SK-N-SH (cell line): ENCODE measurements around the gene SERTAD2. TPM values are rescaled to one million over a fixed set of nuclear protein-coding genes. Genes with fewer than 3 reads are reported as not detected.

ENCODE experiments used
- CTCF ChIA-PET: fragments of 300-600, 350-600 bp; formaldehyde crosslinking; extraction: SDS; loops from one replicate; lab custom pipeline; 2021; lab: Yijun Ruan, JAX
- POLR2A ChIA-PET: fragments of 350-600 bp; sonication (Branson Sonifier 250); formaldehyde crosslinking; extraction: SDS; loops from one replicate; lab custom pipeline; 2020; ENCODE audit warnings: antibody characterized with exemption, inconsistent platforms; lab: Yijun Ruan, JAX
- DNase-seq: peaks from one replicate; pipeline ENCODE4 v3.0.0; 2012
- H2AFZ ChIP-seq: fragments of 200-600 bp; sonication (generic); 2 replicates; pipeline ENCODE4 v1.8.1; 2016; ENCODE audit warnings: antibody characterized with exemption, mild to moderate bottlenecking, low read depth
- H3F3A ChIP-seq: fragments of 200-600 bp; sonication (generic); replicated peaks from 2 replicates; pipeline ENCODE3; 2016; ENCODE audit warnings: antibody characterized with exemption, mild to moderate bottlenecking; ENCODE audit not compliant: insufficient read depth
- H3K27ac ChIP-seq, 2 experiments: fragments of 200-500 bp in 1 of 2; fragments of 200-600 bp in 1 of 2; sonication (Bioruptor generic) in 1 of 2; sonication (generic), shearing (Covaris generic) in 1 of 2; 2 replicates each; pipeline versions ENCODE4 v1.5.1 to v1.6.1; 2014 to 2016; ENCODE audit warnings: low read depth in 2 of 2, inconsistent platforms in 1 of 2, low read length in 1 of 2, mild to moderate bottlenecking in 1 of 2, mixed read lengths in 1 of 2
- H3K27me3 ChIP-seq: fragments of 200-600 bp; sonication (generic), shearing (Covaris generic); 2 replicates; pipeline ENCODE4 v1.6.1; 2016; ENCODE audit warnings: mixed run types; ENCODE audit not compliant: insufficient read depth
- H3K36me3 ChIP-seq, 2 experiments: fragments of 200-500 bp in 1 of 2; fragments of 200-600 bp in 1 of 2; sonication (Bioruptor generic) in 1 of 2; sonication (generic) in 1 of 2; replicated peaks in 1 of 2; 2 replicates each; pipeline versions ENCODE3 to v1.5.1; 2014 to 2016; ENCODE audit warnings: low read length in 1 of 2, mild to moderate bottlenecking in 1 of 2; ENCODE audit not compliant: insufficient read depth in 2 of 2, control insufficient read depth in 1 of 2
- H3K4me1 ChIP-seq, 2 experiments: fragments of 200-500 bp in 1 of 2; fragments of 200-600 bp in 1 of 2; sonication (Bioruptor generic) in 1 of 2; sonication (generic), shearing (Covaris generic) in 1 of 2; 2 replicates each; pipeline versions ENCODE4 v1.5.1 to v1.6.1; 2014 to 2016; ENCODE audit warnings: low read depth in 1 of 2, low read length in 1 of 2, mixed run types in 1 of 2; ENCODE audit not compliant: insufficient read depth in 2 of 2, control insufficient read depth in 1 of 2
- H3K4me2 ChIP-seq: fragments of 200-600 bp; sonication (generic), shearing (Covaris generic); 2 replicates; pipeline ENCODE4 v1.6.1; 2017; ENCODE audit warnings: mixed run types
- H3K4me3 ChIP-seq, 2 experiments: fragments of 200-500 bp in 1 of 2; fragments of 200-600 bp in 1 of 2; sonication (Bioruptor generic) in 1 of 2; sonication (generic), shearing (Covaris generic) in 1 of 2; 2 replicates each; pipeline versions ENCODE4 v1.5.1 to v1.8.1; 2014 to 2016; ENCODE audit warnings: low read depth in 2 of 2, inconsistent platforms in 1 of 2, low read length in 1 of 2, mild to moderate bottlenecking in 1 of 2, mixed read lengths in 1 of 2, moderate library complexity in 1 of 2
- H3K79me2 ChIP-seq: fragments of 200-600 bp; sonication (generic); 2 replicates; pipeline ENCODE4 v1.8.1; 2017; ENCODE audit warnings: mild to moderate bottlenecking; ENCODE audit not compliant: insufficient read depth
- H3K9ac ChIP-seq: fragments of 200-600 bp; sonication (generic); 2 replicates; pipeline ENCODE4 v1.6.1; 2017; ENCODE audit warnings: mixed run types
- H3K9me2 ChIP-seq: fragments of 200-600 bp; sonication (generic); 2 replicates; pipeline ENCODE4 v1.6.1; 2017; ENCODE audit warnings: mixed run types
- H3K9me3 ChIP-seq: fragments of 200-600 bp; sonication (generic); 2 replicates; pipeline ENCODE4 v1.6.1; 2017; ENCODE audit warnings: mixed run types, mild to moderate bottlenecking, moderate library complexity
- H4K20me1 ChIP-seq: fragments of 200-600 bp; sonication (generic); 2 replicates; pipeline ENCODE4 v1.6.1; 2017; ENCODE audit warnings: mild to moderate bottlenecking, mixed run types; ENCODE audit not compliant: insufficient read depth
- ELF1 ChIP-seq: IDR thresholded peaks from 2 replicates; pipeline ENCODE4 v1.4.0; 2012
- EZH2phosphoT487 ChIP-seq: fragments of 200-600 bp; sonication (generic); IDR thresholded peaks from 2 replicates; pipeline ENCODE4 v1.6.1; 2017; ENCODE audit warnings: low read depth, mixed run types, mild to moderate bottlenecking, antibody characterized with exemption, moderate library complexity, borderline replicate concordance
- FOSL2 ChIP-seq: IDR thresholded peaks from 2 replicates; pipeline ENCODE4 v1.4.0; 2012; ENCODE audit warnings: low read depth, mild to moderate bottlenecking, moderate library complexity, borderline replicate concordance
- FOXJ3 ChIP-seq: sonication (generic); formaldehyde crosslinking; IDR thresholded peaks from 2 replicates; pipeline ENCODE4 v1.5.1; 2020; ENCODE audit warnings: mild to moderate bottlenecking, missing genetic modification reagents
- MEF2A ChIP-seq: IDR thresholded peaks from 2 replicates; pipeline ENCODE4 v1.4.0; 2012; ENCODE audit warnings: low read depth, borderline replicate concordance
- NRF1 ChIP-seq: IDR thresholded peaks from 2 replicates; pipeline ENCODE4 v1.6.1; 2012; ENCODE audit warnings: low read depth, mild to moderate bottlenecking, low read length
- POLR2AphosphoS5 ChIP-seq: IDR thresholded peaks from 2 replicates; pipeline ENCODE4 v1.6.1; 2012; ENCODE audit warnings: low read depth, low read length
- SIN3A ChIP-seq: IDR thresholded peaks from 2 replicates; pipeline ENCODE4 v1.6.1; 2012; ENCODE audit warnings: low read depth, mild to moderate bottlenecking, low read length, moderate library complexity, borderline replicate concordance
- SMC3 ChIP-seq: IDR thresholded peaks from 2 replicates; pipeline ENCODE4 v1.6.1; 2012; ENCODE audit warnings: low read depth, low read length, improper control_type of control experiment
- TEAD4 ChIP-seq: IDR thresholded peaks from 2 replicates; pipeline ENCODE4 v1.4.0; 2012; ENCODE audit warnings: mild to moderate bottlenecking, borderline replicate concordance; ENCODE audit not compliant: insufficient read depth
- WGBS: methylation state at CpG from one replicate; pipeline ENCODE4 v1.1.6; 2017; ENCODE audit warnings: low lambda C conversion rate; 5-methylcytosine and 5-hydroxymethylcytosine counted together
- polyA plus RNA-seq, 3 experiments: library from polyadenylated mRNA; depleted of rRNA; stranded (reverse); fragments of >200 nt; gene quantifications; 2 replicates each; pipeline ENCODE4 v1.2.3, GENCODE V29; 2012
- TF ChIP-seq, protein P1 (sequence below): IDR thresholded peaks from 2 replicates; pipeline ENCODE4; 2012
- TF ChIP-seq, protein P2 (sequence below): fragments of 200-600 bp; sonication (generic); IDR thresholded peaks from 2 replicates; pipeline ENCODE4 v1.6.1; 2017; ENCODE audit warnings: antibody characterized with exemption, mild to moderate bottlenecking, moderate library complexity
- TF ChIP-seq, protein P3 (sequence below): IDR thresholded peaks from 2 replicates; pipeline ENCODE4 v1.4.0; 2012; ENCODE audit warnings: low read depth

The SERTAD2 gene
- polyA plus RNA-seq, 1 of the 3 experiments (the other 2 are of a cell fraction) = 9.1 TPM

DNA sequence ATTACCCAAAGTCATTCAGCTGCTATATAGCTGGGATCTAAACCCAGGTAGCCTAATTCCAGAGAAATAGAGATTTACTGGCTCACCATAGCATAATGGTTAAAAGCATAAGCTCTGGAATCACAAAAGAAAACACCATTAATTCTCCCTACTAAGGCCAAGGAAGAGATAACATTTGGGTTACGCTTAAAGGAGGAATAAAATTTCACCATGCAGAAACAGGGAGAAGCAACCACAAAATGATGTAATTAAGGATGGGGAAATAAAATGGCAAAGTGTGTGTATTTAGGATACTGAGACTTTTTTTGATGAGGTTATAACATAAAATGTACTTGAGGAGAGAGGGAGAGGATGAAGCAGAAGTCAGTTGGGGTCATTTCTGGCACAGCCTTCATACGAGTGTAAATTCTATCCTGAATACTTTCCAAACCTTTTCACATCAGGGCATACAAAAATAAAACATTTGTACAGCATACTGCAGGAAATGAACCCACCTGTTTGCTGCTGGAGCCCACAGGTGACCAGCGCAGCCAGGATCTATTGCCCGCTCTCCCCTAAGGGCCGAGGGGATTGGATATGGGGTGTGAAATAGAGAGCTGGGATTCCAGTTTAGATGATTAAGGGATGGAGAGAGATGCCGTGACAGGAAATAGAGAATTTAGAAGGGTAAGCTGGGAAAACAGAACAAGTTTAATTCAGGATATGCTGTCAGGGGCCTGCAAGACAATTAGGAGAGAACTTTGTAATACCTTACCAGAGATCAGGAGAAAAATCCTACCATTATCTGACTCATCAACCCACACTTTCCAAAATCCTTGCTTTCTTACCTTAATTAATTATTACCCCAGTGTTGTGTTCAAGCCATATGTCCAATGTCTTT is 43.8 kb upstream of the SERTAD2 start:
- no peaks in the 10 kb centered on the region for H4K20me1 ChIP-seq
- DNase-seq = no peak
- H3F3A ChIP-seq = peaks cover 17% of the 10 kb centered on the region
- no peak overlapping the region for H3K9ac ChIP-seq
- H3K36me3 ChIP-seq = no peaks in the 10 kb centered on the region
- peaks cover 0 to 15% of the 10 kb centered on the region in 2 experiments; a peak in 2 of 4 replicates for H3K4me1 ChIP-seq
- H3K4me2 ChIP-seq = 0 out of 2 replicates have a peak overlapping the region, but pooled peaks have one; percentile 24
- no peaks in the 10 kb centered on the region for H3K9me2 ChIP-seq
- POLR2A ChIA-PET = no interaction called here
- H2AFZ ChIP-seq = no peak overlapping the region
- H3K9me3 ChIP-seq = no peaks in the 10 kb centered on the region
- CTCF ChIA-PET = interaction anchor here (0.9 to 1.3 kb wide), 3 partner anchors 18 to 51 kb away, joined by 3 to 4 read pairs (median 3); no protein-coding TSS in a partner anchor
- peak overlapping the region in 1 of 2 experiments; percentile 80; a peak in 2 of 4 replicates for H3K27ac ChIP-seq
- peaks cover 8% of the 10 kb centered on the region; the same call in 1 of the 2 replicates for H3K79me2 ChIP-seq
- no peaks in the 10 kb centered on the region for H3K27me3 ChIP-seq
- 96% methylated on average over 6 of the region's 6 CpGs for WGBS
- no peak overlapping the region for H3K4me3 ChIP-seq
- no peak for TF ChIP-seq POLR2AphosphoS5
- TF ChIP-seq, protein P1, sequence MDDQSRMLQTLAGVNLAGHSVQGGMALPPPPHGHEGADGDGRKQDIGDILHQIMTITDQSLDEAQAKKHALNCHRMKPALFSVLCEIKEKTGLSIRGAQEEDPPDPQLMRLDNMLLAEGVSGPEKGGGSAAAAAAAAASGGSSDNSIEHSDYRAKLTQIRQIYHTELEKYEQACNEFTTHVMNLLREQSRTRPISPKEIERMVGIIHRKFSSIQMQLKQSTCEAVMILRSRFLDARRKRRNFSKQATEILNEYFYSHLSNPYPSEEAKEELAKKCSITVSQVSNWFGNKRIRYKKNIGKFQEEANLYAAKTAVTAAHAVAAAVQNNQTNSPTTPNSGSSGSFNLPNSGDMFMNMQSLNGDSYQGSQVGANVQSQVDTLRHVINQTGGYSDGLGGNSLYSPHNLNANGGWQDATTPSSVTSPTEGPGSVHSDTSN = no peak
- no peak for TF ChIP-seq NRF1
- TF ChIP-seq FOXJ3 (CRISPR knock-in tag) = no peak
- TF ChIP-seq SMC3 = no peak
- TF ChIP-seq ELF1 = no peak
- no peak for TF ChIP-seq TEAD4
- no peak for TF ChIP-seq SIN3A
- TF ChIP-seq, protein P2, sequence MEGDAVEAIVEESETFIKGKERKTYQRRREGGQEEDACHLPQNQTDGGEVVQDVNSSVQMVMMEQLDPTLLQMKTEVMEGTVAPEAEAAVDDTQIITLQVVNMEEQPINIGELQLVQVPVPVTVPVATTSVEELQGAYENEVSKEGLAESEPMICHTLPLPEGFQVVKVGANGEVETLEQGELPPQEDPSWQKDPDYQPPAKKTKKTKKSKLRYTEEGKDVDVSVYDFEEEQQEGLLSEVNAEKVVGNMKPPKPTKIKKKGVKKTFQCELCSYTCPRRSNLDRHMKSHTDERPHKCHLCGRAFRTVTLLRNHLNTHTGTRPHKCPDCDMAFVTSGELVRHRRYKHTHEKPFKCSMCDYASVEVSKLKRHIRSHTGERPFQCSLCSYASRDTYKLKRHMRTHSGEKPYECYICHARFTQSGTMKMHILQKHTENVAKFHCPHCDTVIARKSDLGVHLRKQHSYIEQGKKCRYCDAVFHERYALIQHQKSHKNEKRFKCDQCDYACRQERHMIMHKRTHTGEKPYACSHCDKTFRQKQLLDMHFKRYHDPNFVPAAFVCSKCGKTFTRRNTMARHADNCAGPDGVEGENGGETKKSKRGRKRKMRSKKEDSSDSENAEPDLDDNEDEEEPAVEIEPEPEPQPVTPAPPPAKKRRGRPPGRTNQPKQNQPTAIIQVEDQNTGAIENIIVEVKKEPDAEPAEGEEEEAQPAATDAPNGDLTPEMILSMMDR = no peak
- TF ChIP-seq, protein P3, sequence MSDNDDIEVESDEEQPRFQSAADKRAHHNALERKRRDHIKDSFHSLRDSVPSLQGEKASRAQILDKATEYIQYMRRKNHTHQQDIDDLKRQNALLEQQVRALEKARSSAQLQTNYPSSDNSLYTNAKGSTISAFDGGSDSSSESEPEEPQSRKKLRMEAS = no peak
- no peak for TF ChIP-seq EZH2phosphoT487
- TF ChIP-seq MEF2A = no peak
- no peak for TF ChIP-seq FOSL2
